ENCODE data around the gene PLPP7. TPM values are rescaled to one million over a fixed set of nuclear protein-coding genes. Genes with fewer than 3 reads are reported as not detected.
"Not testable (repeated sequence)": the region's sequence is repeated elsewhere in the genome, so short reads cannot be mapped to it uniquely, and the experiment has no call there.

PLPP7 gene
- total RNA-seq, 1 donor from 2014 or later = 127 TPM

DNA sequence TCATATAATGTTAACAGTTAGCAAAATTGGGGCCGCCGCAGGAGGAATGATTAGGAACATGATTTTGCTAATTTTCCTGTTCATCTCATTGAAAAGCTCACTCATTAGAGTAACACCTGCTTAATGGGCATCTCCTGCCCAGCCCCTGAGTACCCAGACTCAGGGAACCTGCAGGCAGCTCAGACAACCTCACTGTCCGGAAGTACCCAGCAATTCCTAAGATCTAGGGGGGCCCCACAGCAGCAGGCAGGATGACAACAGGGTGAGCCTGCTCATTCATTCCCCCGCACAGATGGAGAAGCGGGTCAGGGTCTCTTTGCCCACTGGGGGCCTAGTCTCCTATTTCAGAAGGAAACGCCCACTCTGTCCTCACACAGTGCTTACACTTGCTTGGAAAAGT, 25.8 kb upstream of the PLPP7 start:
- ATAC-seq = no peak
- DNase-seq = peak; percentile 13
- intact Hi-C loops (cut with micrococcal nuclease) = loop anchor here (10.0 kb wide), 1 partner anchor 79 kb away; no protein-coding TSS in a partner anchor

DNA sequence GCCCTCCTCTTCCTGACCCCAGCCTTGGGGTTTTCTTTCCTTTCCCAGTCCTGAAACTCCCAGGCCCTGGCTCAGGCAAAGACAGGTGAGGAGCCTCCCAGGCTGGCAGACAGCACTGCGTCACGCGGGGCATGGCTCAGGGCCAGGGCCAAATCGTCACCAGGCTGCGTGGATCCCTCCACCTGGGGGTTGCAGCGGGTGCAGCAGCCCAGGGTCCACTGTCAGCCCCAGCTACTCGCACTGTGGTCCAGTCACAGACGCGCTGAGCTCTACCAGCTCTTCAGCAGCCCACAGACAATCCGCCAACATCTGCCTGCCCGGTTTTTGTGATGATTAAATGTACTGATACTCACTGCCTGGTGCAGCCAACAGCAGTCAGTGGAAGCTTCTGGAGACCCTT, 25.3 kb upstream of the PLPP7 start:
- ATAC-seq (peak; percentile 46), DNase-seq (peak; percentile 71)
- intact Hi-C loops (cut with micrococcal nuclease) = loop anchor here (10.0 kb wide), 1 partner anchor 79 kb away; no protein-coding TSS in a partner anchor

DNA sequence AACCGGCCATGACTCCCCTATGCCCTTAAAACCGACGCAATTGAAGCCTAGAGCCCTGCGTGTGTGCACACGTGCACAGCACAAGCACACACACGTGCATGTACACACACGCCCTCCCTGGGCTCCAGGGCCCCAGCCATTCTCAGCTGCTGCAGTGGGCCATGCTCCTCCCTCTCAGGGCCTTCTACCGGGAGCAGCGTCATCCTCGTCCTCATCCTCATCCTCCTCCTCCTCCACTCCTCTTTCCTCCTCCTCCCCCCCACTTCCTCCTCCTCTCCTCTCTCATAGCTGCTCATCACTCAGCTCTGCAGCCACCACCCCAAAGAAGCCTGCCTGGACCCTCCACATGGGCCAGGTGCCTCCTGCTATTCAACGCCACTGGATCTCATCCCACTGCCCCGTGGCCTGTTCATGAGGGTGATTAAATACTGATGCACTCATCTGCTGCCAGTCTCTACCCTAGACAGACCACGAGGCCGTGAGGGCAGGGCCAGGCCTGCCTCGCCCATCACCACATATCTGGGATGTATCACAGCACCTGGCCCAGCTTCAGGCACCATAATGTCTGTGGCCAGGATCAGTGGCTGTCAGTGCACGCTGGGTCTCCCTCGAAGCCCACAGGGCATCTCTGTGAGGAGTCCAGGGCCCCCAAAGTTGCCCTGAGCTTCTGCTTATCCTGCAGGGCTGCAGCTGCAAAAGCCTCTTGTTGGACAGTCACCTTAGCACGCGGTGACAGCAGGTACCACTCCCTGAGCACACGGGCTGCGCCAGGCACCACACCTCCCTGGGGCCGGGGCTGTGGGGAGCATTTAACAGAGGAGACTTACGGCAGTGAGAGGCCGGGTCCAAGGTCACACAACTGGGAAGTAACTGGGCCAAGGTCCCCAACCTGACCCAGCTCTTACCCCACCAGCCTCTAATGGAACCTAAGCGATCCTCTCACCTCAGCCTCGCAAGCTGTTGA, 23.0 kb upstream of the PLPP7 start:
- intact Hi-C loops (cut with micrococcal nuclease) = loop anchor here (10.0 kb wide), 1 partner anchor 82 kb away; no protein-coding TSS in a partner anchor
- ATAC-seq (peak; percentile 47), DNase-seq (peak; percentile 72)

DNA sequence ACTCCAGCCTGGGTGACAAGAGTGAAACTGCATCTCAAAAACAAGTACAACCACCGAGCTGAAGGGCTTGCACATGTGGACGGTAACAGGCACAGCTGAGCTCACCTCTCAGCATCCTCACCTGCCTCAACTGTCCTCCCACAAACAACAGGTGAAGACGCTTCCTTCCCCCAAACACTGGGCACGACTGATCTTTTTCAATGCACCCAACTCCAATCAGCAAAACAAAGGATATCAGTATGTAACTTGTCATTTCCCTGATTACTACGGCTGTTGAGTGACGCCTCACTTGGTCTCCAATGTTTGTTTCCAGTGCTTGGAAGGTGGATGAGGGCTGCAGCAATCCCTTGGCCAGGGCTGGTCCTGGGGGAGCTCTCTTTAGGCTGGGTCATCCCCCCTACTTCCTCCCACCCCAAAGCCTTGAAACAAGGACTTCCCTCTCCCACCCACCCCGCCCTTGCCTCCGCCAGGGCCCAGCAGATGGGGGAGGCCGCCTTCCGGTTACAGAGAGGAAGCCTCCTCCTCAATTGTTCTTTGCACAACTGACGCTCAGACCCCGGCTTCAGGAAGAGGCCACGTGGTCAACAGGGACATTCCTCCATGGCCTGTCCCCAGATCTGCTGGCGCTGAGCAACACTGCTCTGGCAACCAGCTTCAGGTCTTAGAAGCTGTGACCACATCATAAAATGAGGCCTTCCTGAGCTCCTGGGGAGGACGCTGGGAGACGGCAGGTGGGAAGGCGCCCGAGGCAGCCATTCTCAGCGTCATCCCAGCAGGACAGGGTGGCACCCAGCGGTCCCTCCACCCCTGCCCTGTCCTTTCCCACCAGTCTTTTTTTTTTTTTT, 19.1 kb upstream of the PLPP7 start:
- DNase-seq (peak; percentile 85), ATAC-seq (peak; percentile 45)
- intact Hi-C loops (cut with micrococcal nuclease) = no loop called here

- intact Hi-C loops (cut with micrococcal nuclease); ATAC-seq; DNase-seq: not testable (repeated sequence)
These were observed 18.6 kb upstream of the PLPP7 start for GRCh38 chr9:131271016-131271273.

DNA sequence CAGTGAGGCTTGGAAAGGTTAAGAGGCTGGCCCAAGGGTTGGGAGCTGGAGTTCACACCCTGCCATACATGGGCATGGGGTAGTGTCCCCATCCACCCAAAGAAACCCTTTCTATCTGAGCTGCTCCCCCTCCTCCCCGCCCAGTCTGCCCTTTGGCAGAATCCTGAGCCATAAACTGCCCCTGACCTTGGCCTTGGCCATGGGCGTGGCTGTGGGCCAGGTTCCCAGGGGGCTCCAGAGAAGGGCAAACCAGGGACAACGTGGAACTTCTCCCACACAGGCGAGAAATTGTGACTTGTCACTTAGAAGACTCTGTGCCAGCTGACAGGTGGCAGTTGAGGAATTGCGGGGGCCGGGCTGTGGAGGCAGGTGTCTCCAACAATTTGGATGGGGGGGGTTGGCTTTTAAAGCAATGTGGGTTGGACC, 18.0 kb upstream of the PLPP7 start:
- ATAC-seq (no peak), DNase-seq (peak; percentile 45)
- intact Hi-C loops (cut with micrococcal nuclease) = no loop called here

- DNase-seq = no peak
These were observed 17.3 kb upstream of the PLPP7 start for GRCh38 chr9:131272212-131272611.

DNA sequence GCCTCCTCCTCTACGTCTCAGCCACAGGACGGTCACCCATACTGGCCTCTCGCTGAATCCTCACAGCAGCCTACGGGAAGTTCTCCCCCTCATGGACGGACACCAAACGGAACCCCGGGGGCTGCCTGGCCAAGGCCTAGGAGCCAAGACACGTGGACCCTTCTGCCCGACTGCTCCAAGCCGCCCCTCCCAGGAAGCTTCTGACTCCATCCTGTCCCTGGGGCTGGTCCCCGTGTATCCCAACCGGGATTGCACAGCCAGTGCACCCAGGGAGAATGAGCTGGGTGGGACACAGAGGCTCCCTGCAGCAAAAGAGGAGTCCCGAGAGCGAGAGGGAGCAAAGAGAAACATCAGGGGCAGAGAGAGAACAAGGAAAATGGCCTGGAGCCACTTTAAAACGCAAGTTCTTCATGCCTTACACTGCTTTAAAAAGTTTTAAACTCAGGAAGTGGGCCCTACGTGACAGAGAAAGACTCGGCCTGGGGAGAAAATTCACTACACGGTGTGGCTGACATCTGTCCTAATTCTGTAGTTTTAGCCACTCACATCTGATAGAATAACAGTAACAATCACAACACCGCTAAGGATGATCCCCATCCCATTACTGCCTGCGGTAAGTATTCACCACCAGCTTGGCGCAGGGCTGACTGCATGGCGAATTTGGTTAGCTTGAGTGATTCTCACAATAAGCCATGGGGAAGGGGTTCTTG, 16.2 kb upstream of the PLPP7 start:
- ATAC-seq = peak; percentile 2
- intact Hi-C loops (cut with micrococcal nuclease) = no loop called here
- DNase-seq = peak; percentile 76

More at GRCh38 chr9:131272212-131272611, 17.3 kb upstream of the PLPP7 start:
- intact Hi-C loops (cut with micrococcal nuclease) = no loop called here
- ATAC-seq = no peak

DNA sequence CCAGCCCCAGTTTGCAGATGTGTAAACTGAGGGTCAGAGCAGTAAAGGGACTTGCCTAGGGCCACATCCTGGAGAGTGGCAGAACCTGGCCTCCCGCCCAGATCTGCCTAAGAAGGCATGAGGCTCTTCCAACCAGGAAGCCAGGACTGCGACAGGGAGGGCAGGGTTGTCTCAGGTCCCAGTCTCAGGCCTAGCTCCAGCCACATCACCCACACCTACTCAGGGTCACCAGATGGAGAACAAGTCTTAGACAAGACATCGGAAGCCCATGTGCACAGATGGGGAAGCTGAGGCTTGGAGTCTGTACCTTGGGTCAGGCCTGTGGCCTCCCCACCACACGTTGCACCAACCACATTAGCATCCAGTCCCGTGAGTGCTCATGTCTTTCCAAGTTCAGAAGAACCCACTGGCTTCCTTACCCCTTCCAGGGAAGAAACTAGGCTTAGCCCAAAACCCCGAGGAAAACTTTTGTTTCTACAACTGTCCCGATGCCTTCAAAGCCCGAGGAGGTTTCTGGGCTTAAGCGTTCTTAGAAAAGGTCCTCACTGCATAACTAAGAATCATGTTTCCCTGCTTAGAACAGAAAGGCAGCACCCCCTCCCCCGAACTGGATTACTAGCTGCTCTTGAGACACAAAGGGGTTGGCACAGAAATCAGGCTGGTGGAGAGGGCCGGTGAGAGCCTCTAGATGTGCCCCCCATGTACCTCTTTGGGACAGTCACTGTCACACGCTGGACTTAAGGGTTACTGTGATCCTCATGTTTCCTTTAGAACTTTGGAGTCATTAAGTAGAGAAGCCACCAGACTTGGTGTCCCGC, 15.5 kb upstream of the PLPP7 start:
- peak; percentile 4 for ATAC-seq
- intact Hi-C loops (cut with micrococcal nuclease) = no loop called here
- DNase-seq = peak; percentile 73

- intact Hi-C loops (cut with micrococcal nuclease) = no loop called here
- DNase-seq = peak; percentile 78
- ATAC-seq = peak; percentile 55
These were observed 14.7 kb upstream of the PLPP7 start for GRCh38 chr9:131274674-131275331.

DNA sequence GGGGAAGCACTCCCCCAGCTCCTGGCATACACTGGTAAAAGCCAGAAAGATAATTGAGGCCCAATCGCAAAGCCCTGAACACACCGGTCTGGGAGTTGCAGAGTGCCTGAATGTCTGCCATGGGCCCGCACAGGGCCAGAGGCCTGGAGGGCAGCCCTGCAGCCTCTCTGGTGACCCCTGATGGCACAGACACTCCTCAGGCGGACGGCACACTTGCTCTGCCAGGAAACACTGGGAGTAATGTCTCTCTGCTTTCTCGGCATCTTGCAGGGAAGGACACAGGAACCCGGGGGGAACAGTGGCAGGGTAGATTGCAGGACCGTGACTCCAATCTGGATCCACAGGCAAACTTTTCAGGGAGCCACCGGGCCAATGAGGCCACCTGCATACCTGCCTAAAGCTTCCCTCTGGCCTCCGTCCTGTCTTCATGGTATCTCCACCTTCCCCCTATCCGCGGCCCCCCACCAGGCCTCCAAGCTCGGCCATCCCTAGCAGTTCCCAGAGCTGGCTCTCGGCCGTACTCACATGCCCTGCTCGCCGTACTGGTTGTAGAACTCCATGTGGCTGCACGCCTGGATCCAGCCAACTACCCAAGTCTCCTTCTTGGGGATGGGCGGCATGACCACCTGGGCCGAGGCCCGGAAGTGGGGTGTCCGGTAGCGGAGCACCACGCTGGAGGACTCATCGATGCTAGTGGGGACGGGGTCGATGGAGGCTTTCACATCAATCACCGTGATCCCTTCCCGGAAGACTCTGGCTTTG, 14.0 kb upstream of the PLPP7 start:
- DNase-seq = peak; percentile 82
- intact Hi-C loops (cut with micrococcal nuclease) = no loop called here
- peak; percentile 61 for ATAC-seq

DNA sequence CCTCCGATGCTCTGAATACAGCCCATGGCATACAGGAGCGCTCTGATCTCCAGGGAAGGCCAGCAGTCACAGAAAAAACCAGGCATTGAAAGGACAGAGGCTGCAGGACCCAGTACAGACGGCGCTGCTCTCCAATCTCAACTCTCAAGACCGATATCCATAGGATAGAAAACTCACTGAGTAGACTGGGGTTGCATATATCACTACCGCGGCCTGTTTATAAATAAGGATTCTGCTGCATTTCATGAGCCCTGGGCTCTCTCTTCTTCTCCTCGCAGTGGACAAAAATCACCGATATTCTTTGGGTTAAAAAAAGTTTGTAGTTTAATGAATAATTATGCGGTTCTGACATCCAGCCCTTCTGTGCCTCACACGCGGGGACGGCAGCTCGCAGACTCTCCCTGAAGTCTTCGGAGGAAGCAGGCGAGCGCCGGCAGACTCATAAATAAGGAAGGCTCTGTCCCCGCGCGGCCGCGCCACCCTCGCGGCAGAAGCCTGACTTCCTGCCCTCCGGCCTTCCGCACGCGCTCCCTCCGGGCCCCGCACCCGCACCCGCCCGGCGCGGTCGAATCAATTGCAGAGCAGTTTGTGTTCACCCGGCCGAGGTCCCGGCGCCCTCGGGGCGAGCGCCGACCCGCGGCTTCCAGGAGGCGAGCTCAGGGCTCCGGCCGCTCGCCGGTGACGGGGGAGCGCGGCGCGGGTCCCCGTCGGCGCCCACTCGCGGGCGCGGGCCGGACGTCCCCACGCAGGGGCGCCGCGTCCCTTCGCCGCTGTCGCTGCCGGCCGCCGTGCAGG, 13.2 kb upstream of the PLPP7 start, which contains the start of gene FAM78A:
TSS of gene FAM78A (minus strand) at position 417 of the 795 bp plus-strand sequence. CDS start at position 86, 331 bp downstream.
- DNase-seq = peak; percentile 83
- no peak for ATAC-seq
- intact Hi-C loops (cut with micrococcal nuclease) = no loop called here

DNA sequence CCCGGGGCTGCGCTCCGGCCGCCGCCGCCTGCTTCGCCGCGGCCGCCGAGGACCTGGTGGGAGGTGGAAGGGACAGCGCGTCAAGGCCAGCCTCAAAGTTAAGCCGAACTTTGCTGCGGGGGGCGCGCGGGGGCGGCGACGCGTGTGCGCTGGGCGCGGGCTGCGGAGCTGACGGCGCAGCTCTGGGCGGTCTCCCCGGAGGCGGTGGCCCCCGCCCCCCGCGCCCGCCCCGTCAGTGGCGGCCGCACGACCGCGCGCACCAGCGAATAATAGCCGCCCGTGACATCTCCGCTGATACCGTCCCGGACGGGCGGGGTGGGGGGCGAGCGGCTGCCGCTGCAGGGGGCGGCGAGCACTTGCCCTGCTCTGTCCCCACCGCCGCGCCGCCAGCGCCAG, 12.6 kb upstream of the PLPP7 start:
- peak; percentile 10 for ATAC-seq
- peak; percentile 77 for DNase-seq
- intact Hi-C loops (cut with micrococcal nuclease) = no loop called here

DNA sequence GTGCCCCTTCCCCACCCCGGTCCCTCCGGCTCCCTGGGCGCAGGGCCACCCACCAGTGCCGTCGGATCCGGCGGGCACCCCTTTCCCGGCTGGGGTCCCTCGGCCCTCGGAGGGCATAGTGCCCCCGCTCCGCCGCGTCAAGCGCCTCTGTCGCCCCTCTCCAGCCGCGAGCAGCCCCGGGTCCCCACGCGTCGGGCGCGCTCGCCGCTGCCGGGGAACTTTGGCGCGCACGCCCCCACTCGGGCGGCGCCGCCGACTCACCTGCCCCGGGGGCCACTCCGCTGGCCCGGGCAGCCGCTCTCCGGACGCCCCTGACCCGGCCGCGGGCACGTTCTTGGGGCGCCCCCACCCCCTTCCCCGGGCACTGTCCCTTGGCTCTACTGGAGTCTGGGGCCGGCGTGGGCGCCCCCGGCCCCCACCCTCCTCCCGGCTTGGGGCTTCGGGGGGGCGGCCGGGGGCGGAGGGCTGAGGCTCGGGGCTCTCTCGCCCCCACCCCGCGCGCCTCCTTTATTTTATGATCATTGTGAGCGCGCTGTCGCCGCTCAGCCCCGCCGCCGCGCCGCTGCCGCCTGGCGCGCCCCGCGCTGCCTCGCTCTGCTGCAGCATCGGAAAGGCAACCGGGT, 12.1 kb upstream of the PLPP7 start:
- DNase-seq (peak; percentile 63), ATAC-seq (peak; percentile 1)
- intact Hi-C loops (cut with micrococcal nuclease) = no loop called here

DNA sequence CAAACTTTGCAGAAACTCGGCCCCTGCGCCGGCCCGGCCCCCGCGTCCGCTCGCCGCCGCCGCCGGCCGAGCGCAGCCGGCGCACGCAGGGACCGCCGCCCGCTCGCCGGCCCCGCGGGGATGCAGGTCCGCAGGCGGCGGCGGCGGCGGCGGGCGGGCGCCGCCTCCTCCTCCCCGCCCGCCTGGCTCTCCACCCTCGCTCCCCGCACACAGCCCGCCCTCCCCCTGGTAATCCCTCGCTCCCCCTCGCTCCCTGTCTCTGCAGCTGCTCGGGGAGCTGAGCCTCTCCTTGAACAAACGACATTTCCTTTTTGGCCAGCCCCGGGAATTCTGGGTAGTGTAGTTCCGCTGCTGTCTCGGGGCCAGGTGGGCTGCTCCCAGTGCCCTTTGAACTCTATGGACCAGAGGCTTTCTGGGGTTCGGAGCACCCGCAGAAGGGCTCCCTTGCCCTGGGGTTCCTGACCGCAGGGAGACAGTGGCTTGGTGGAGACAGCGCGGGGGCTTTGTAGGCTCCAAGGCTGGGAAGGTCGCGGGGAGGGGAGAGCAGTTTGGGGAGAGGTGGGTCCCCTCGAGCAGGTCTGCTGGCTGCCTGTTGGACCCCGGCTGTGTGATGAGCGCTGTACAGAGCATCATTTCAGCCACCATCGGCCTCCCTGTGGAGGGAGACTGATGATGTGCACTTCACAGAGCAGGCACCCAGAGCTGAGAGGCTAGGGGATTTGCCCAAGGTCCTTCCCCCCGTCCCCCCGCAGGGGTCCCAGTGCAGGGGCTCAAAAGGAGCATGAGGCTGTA, 11.4 kb upstream of the PLPP7 start:
- ATAC-seq (peak; percentile 54), DNase-seq (peak; percentile 90)
- intact Hi-C loops (cut with micrococcal nuclease) = no loop called here
